Thyroid gland (tissue), 4 donors: ENCODE measurements around the gene WDFY2.

Experiments
- CTCF ChIP-seq, 6 experiments: fragments of 200-600 bp in 3 of 6; fragments of 450-650 bp in 3 of 6; sonication (generic) in 3 of 6; IDR thresholded peaks; one replicate each; pipeline ENCODE4 v1.5.1; 2016 to 2019; ENCODE audit warnings: antibody characterized with exemption in 6 of 6, mild to moderate bottlenecking in 2 of 6, inconsistent platforms in 1 of 6, moderate library complexity in 1 of 6
- POLR2A ChIP-seq, 2 donors: fragments of 450-650 bp; IDR thresholded peaks; one replicate each; pipeline ENCODE4 v1.6.1; 2017; ENCODE audit warnings: antibody characterized with exemption in 2 of 2, mild to moderate bottlenecking in 2 of 2, moderate library complexity in 1 of 2

DNA sequence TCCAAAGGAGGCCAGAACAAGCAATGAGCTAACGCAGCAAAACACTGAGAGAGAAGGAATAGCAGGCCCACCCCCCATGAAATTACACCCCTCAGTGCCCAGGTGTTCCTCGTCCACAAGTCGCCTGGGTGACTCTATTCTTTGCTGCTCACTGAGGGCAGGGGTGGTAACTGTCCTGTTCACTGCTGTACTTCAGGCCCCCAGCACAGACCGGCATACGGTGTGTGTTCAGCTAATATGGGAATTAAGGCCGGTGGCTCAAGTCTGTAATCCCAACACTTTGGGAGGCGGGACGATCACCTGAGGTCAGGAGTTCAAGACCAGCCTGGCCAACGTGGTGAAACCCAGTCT lies 187.8 kb downstream of the WDFY2 start:
- TF ChIP-seq CTCF (IDR thresholded peaks at IDR 0.05) (no peak), POLR2A (IDR thresholded peaks at IDR 0.05) (no peak)
